ENCODE results near the gene TMPRSS6.

Gene TMPRSS6

GRCh38 chr22:37139762-37140161 is 30.2 kb upstream of the TMPRSS6 start:
- peak; percentile 27 for DNase-seq

DNA sequence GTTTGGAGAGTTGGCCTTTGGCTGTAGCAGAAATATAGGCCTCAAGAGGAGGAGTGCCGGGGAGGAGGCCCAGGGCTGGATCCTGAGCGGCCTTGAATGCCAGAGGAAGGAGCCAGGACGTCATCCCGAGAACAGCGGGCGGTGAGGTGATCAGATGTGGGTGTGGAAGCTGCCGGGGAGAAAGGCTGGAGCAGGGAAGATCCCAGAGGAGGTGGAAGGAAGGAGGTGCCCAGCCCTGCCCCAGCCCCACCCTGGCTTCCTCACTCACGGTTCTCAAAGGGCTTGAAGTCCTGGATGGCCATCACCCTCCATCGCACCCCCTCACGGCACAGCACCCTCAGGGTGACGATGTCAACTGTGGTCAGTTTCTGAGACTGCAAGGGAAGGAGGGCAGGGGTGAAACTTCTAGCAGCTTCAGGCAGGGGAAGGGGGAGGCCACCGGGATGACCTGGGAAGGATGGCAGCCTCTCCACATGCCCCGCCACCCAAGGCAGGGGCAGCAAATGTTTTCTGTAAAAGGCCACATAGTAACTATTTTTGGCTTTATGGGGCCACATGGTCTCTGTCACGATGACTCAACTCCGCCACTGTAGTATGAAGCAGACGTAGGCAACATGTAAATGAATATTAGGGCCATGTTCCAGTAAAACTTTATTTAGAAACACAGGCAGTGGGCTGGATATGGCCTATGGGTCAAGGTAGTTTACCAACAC is 29.5 kb upstream of the TMPRSS6 start:
- DNase-seq, result no peak

DNA sequence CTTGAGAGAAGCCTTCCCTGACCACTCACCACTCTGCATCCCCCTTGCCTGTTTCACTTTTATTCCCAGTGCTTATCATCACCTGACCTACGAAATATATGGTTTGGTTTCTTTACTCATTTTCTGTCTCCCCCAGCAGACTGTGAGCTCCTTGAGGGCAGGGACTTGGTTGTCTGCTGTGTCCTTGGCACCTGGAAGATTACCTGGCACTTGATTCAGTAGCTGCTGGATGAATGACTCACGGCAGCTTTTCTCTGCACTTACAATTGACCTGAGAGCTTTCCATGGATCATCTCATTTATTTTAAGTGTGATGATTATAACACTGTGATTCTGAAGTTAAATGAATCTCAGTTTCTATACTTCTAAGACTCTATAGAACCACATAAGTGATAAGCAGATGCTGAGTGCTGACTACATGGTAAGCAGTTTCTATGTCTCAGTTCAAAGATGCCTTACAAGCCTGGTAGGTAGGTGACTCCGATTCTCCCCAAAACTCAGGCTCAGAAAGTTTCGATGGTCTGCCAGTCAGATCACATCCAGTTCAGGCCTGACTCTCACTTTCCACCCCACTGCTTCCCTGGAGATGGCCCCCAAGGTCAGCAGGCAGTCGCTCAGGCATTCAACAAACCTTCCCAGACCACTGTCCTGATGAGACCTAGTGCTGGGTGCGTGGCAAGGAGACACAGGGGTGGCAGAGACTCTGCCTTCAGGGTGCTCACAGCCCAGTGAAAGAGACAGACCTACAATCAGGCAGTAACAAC is 28.6 kb upstream of the TMPRSS6 start:
- no peak for DNase-seq

GRCh38 chr22:37137131-37137530 is 27.6 kb upstream of the TMPRSS6 start:
- DNase-seq, result no peak

GRCh38 chr22:37135023-37135422 is 25.5 kb upstream of the TMPRSS6 start:
- DNase-seq, result no peak

DNA sequence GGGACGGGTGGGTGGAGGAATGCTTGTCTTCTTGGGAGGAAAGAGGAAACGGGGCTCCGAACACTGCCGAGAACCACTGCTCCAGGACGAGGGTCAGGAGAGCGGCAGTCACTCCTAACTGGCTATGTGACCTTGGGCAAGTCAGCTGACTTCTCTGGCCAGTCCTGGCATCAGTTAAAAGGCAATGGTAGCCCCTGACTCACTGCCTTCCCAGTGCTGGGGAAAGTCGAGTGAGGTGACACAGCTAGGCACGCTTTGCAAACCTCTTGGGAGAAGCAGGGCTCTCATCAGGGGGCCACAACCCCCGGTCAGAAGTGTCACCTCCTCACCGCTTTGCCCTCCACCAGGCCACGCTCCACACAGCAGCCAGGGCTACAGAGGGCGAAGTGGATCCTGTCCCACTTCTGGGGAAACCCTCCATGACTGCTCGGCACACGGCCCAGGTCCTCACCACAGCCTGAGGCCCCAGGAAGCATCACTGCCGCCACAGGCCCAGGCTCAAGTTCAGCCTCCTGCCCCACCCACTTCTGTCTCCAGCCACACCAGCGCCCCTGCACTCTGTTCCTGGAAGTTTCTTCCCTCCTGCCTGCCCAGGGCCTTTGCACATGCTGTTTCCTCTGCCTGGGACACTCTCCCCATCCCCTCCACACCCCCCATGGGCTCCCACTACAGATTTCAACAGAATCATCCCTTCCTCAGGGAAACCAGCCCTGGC is 23.9 kb upstream of the TMPRSS6 start:
- no peak for DNase-seq

- DNase-seq, result no peak
Measured at GRCh38 chr22:37132773-37133172, 23.3 kb upstream of the TMPRSS6 start.

DNA sequence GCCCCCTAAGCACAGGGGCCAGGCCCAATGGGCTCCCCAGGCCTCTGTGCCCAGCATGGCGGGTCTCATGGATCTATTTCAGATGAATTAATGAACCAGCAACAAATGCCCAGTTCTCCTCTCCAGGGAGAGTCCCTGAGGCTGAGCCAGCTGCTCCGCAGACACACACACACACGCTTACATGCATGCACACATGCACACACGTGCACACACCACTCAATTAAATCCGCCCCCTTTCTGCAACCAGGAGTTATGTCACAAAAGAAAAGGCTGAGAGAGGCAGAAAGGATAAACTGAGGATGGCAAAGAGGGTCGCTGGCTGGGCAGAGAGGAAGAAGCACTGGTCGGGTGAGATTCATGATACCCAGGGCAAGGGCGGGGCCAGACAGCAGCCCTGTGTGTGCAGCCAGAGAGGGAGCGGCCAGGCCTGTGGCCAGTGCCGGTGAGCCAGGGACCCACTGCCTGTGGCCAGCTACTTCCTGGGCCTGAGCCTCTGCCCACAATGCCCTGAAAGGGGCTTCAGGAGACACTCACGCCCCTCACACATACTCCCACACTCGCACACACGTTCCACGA is 20.4 kb upstream of the TMPRSS6 start:
- no peak for DNase-seq

DNA sequence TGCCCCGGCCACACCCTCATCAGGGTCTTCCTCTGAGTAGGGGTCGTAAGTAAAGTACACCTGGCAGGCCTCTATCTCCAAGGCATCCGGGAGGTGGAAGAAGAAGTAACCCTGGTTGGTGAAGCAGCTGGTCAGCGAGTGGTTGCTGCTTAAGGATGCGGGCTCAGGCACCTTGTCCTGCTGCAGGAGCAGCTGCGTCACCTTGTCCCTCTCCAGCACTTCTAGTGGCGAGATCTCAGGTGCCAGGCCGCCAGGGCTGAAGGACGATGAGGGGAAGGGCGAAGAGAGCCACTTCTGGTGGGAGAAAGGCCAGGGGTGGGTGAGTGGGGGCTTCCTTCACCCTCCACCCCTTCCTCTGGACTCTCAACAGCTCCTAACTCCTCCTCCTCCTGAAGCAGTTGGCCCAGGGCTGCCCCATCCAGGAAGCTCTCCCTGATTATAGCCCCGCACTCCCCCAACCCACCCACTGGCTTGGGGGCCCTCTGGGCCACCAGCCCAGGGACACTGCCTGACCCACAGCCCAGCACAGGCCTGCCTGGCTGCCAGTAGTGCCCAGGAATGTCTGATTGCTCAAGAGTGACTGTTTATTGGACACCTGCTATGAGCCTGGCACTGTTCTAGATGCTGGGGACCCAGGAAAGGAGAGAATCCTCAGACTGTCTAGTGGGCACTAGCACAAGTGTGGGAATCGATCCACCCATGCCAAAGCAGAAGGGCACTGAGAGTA is 19.2 kb upstream of the TMPRSS6 start:
- DNase-seq, result no peak

GRCh38 chr22:37127350-37127878 is 17.9 kb upstream of the TMPRSS6 start:
- no peak for DNase-seq

DNA sequence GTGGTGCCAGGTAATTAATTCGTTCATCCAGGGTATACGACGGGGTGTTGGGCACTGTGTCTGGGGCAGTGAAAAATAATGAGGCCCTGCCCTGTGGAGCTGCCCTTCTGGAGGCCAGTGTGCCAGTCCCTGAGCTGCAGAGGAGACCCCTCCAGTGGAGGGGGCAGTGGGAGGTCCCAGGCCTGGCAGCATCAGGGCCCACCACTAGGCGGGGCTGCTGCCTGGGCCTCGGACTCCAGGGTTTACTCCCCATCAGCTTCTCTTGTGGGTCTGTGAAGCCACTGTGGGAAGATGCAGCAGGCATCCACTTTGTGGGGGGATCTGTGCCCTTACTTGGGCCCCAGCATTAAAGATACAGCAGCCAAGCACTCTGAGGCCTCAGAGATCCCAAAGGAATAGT is 17.4 kb upstream of the TMPRSS6 start:
- no peak for DNase-seq

GRCh38 chr22:37126383-37126782 is 16.9 kb upstream of the TMPRSS6 start:
- DNase-seq, result no peak

DNA sequence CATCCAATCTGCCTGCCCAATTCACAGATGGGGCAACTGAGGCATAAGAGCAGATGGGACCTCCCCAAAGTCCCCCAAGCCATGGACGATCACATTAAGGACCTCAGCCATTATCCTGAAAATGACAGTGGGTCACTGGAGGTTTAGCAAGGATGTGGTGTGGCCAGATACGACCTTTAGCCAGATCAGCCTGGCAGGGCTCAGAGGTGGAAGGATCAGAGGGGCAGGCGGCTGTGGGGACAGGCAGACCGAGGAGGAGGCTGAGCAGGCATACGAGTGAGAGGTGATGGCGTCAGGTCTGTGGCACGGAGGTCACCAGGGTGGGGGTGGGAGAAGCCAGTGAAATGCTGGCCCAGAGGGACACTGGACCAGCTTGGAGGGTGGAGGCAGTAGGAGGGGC is 14.1 kb upstream of the TMPRSS6 start:
- no peak for DNase-seq

GRCh38 chr22:37122598-37123180 is 13.2 kb upstream of the TMPRSS6 start:
- no peak for DNase-seq

- DNase-seq, result peak; percentile 87
Measured at GRCh38 chr22:37121887-37122591, 12.5 kb upstream of the TMPRSS6 start.

- no peak for DNase-seq
Measured at GRCh38 chr22:37120569-37121340, 11.2 kb upstream of the TMPRSS6 start.

DNA sequence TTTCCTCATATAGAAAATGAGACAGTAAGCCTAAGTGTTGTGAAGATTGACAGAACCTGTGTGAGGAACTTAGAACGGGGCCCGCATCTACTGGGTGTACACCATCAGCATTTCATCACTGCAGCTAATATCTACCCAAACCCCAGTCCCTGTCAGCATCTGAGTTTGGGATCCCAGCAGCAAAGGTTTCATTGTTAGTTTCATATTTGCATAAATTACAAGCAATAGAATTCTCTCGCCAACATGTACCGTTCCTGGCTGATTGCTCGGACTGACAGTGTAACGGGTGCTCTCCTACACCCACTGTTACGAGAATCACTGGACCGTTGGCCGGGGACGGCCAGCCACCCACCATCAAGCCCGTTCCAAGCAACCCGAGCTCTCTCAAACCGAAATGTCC is 10.4 kb upstream of the TMPRSS6 start:
- no peak for DNase-seq

DNA sequence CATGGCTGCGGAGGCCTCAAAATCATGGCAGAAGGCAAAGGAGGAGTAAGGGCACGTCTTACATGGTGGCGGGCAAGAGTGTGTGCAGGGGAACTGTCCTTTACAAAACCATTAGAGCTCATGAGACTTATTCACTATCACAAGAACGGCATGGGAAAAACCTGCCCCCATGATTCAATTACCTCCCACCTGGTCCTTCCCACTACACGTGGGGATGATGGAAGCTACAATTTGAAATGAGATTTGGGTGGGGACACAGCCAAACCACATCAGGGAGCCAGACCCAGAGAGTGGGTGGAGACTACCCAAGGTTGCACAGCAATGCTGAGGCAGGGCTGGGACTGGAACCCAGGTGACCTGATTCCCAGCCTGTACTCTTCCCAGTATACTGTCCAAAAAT is 8.6 kb upstream of the TMPRSS6 start:
- no peak for DNase-seq

DNA sequence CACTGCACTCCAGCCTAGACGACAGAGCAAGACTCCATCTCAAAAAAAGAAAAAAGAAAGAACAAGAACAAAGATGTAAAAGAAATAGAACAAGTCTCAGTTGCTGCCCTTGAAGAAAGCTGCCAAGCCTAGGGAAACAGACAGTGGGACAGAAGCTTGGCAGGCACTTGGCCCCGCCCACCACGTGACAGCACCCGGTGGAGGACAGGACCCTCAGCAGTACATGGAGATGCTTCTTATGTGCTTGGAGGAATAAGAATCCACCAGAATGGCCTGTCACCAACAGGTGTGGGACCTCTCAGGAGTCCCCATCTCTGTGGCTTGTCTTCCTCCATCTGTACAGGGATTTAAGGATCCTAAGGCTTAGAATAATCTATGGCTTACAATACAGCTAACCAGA is 7.6 kb upstream of the TMPRSS6 start:
- no peak for DNase-seq

DNA sequence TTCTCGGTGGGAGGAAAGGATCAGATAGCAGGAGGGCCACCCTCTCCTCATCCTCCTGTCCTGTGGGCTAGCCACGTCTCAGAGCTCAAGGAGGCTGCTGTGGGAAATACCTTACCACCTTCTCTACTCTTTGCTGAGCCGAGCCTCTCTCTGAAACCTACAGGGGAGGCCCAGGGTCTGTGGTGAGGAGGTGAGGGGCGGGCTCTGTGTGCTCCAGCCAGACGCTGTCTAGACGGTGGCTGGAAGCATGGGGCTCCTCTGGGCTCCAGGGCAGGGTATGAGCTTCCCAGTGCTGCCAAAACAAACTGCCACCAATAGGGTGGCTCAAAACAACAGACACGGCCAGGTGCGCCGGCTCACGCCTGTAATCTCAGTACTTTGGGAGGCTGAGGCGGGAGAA is 5.5 kb upstream of the TMPRSS6 start:
- DNase-seq, result no peak

GRCh38 chr22:37113757-37114156 is 4.2 kb upstream of the TMPRSS6 start:
- no peak for DNase-seq
